ENCODE measurements around the gene NAV3. TPM values are rescaled to one million over a fixed set of nuclear protein-coding genes. Genes with fewer than 3 reads are reported as not detected.

Gene NAV3
- total RNA-seq, 2 donors from 2014 or later: 0.20 to 1.9 TPM

DNA sequence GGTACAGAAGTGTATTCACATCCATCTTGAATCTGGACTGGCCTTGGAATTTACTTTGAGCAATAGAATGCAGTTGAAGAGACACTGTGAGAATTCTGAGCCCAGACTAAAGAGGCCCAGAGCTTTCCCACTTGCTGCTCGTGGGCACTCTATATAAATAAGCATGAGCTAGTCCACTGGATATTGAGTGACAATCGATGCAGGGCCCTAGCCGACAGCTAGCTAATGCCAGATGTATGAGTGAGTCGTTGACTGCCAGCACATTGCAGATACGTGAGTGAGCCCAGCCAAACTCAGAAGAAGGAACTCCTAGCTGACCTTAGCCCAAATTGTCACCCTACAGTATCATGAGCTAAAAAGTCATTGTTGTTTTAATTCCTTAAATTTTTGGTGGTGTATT lies 24.9 kb downstream of the NAV3 start:
- peak; percentile 44 for DNase-seq
- Histone ChIP-seq H3K27ac (ENCODE audit: low read depth, low read length) (no peak overlapping the region), H3K27me3 (ENCODE audit: control insufficient read depth, insufficient read depth, low read length, poor library complexity, severe bottlenecking) (no peaks in the 10 kb centered on the region), H3K4me1 (ENCODE audit: control insufficient read depth, insufficient read depth, low read length) (no peaks in the 10 kb centered on the region), H3K4me3 (ENCODE audit: low read length) (no peak overlapping the region), H3K36me3 (ENCODE audit: control insufficient read depth, insufficient read depth, low read length) (no peaks in the 10 kb centered on the region), H3K9me3 (ENCODE audit: control insufficient read depth, low read length) (no peaks in the 10 kb centered on the region), H3K9ac (ENCODE audit: extremely low read depth, low read length, poor library complexity, severe bottlenecking) (no peak overlapping the region)
- Mint-ChIP-seq H3K27me3 (ENCODE audit: insufficient read depth) (no peaks in the 10 kb centered on the region), H3K36me3 (ENCODE audit: low read depth) (no peaks in the 10 kb centered on the region), H3K4me3 (no peak overlapping the region), H3K9me3 (no peaks in the 10 kb centered on the region), H3K27ac (no peak overlapping the region), H3K4me1 (peaks cover 1% of the 10 kb centered on the region)
- TF ChIP-seq, protein P1, sequence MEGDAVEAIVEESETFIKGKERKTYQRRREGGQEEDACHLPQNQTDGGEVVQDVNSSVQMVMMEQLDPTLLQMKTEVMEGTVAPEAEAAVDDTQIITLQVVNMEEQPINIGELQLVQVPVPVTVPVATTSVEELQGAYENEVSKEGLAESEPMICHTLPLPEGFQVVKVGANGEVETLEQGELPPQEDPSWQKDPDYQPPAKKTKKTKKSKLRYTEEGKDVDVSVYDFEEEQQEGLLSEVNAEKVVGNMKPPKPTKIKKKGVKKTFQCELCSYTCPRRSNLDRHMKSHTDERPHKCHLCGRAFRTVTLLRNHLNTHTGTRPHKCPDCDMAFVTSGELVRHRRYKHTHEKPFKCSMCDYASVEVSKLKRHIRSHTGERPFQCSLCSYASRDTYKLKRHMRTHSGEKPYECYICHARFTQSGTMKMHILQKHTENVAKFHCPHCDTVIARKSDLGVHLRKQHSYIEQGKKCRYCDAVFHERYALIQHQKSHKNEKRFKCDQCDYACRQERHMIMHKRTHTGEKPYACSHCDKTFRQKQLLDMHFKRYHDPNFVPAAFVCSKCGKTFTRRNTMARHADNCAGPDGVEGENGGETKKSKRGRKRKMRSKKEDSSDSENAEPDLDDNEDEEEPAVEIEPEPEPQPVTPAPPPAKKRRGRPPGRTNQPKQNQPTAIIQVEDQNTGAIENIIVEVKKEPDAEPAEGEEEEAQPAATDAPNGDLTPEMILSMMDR (conservative IDR thresholded peaks at IDR 0.05): no peak
- WGBS, 2 experiments (ENCODE audit: insufficient coverage in 1 of 2, insufficient read length in 1 of 2): 50 to 89% methylated on average over 1 to 5 of the region's 5 CpGs

DNA sequence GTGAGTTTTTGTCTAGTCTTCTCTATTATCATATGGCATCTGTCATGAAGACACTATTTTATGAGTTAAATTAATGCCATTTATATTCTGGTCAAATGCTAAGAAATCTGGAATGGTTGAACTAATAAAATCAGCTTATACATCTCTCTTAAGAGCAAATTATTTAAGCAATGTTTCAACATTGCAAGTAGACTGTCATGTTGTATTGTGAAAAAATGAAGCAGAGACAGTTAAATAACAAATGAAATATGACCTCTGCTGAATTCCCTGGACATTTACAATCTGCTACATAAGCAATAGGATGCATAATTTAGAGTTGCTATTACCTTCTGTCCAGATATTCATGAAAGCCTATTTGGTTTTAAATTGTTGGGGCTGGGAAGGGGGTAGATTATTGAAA lies 30.6 kb downstream of the NAV3 start:
- Mint-ChIP-seq H3K36me3 (ENCODE audit: low read depth) (no peaks in the 10 kb centered on the region), H3K4me1 (peaks cover 1% of the 10 kb centered on the region), H3K27ac (no peak overlapping the region), H3K4me3 (no peak overlapping the region), H3K27me3 (ENCODE audit: insufficient read depth) (no peaks in the 10 kb centered on the region), H3K9me3 (no peaks in the 10 kb centered on the region)
- no peak overlapping the region for H3K9ac ChIP-seq (ENCODE audit: extremely low read depth, low read length, poor library complexity, severe bottlenecking)
- H3K27ac ChIP-seq (ENCODE audit: low read depth, low read length): no peak overlapping the region
- DNase-seq: no peak
- no peaks in the 10 kb centered on the region for H3K4me1 ChIP-seq (ENCODE audit: control insufficient read depth, insufficient read depth, low read length)
- no peaks in the 10 kb centered on the region for H3K36me3 ChIP-seq (ENCODE audit: control insufficient read depth, insufficient read depth, low read length)
- TF ChIP-seq, protein P1 (conservative IDR thresholded peaks at IDR 0.05): no peak
- H3K9me3 ChIP-seq (ENCODE audit: control insufficient read depth, low read length): no peaks in the 10 kb centered on the region
- no peaks in the 10 kb centered on the region for H3K27me3 ChIP-seq (ENCODE audit: control insufficient read depth, insufficient read depth, low read length, poor library complexity, severe bottlenecking)
- no peak overlapping the region for H3K4me3 ChIP-seq (ENCODE audit: low read length)

DNA sequence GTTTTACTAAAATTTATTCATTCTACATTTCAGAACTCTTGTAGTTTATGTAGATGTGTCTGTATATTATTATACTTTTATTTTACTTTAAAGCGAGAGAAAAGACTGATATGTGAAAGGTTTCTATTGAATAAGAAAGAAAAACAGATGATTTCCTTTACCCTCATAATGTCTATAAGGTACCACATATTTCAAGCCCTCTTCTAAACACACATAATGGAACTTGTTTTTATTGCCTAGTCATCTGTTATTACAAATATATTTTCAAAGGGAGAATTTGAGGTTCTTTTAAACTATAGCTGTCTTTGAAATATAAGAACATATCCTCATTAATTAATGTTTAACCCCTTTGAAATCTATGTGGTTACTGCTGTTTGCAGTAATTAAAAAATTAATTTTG lies 34.5 kb downstream of the NAV3 start:
- H3K4me3 Mint-ChIP-seq: no peak overlapping the region
- H3K27me3 Mint-ChIP-seq (ENCODE audit: insufficient read depth): no peaks in the 10 kb centered on the region
- no peaks in the 10 kb centered on the region for H3K4me1 Mint-ChIP-seq
- DNase-seq: no peak
- Histone ChIP-seq H3K27ac (ENCODE audit: low read depth, low read length) (no peak overlapping the region), H3K27me3 (ENCODE audit: control insufficient read depth, insufficient read depth, low read length, poor library complexity, severe bottlenecking) (no peaks in the 10 kb centered on the region), H3K36me3 (ENCODE audit: control insufficient read depth, insufficient read depth, low read length) (no peaks in the 10 kb centered on the region), H3K4me1 (ENCODE audit: control insufficient read depth, insufficient read depth, low read length) (no peaks in the 10 kb centered on the region), H3K9me3 (ENCODE audit: control insufficient read depth, low read length) (no peaks in the 10 kb centered on the region), H3K9ac (ENCODE audit: extremely low read depth, low read length, poor library complexity, severe bottlenecking) (no peak overlapping the region), H3K4me3 (ENCODE audit: low read length) (no peak overlapping the region)
- no peak overlapping the region for H3K27ac Mint-ChIP-seq
- WGBS, 2 experiments (ENCODE audit: insufficient coverage in 1 of 2, insufficient read length in 1 of 2): no CpG with 5 or more reads among the region's 1 CpG
- no peaks in the 10 kb centered on the region for H3K9me3 Mint-ChIP-seq
- no peaks in the 10 kb centered on the region for H3K36me3 Mint-ChIP-seq (ENCODE audit: low read depth)
- TF ChIP-seq, protein P1 (conservative IDR thresholded peaks at IDR 0.05): no peak
